DMS53 treated with DMSO at 0.1 percent for 48 hours (cell line): ENCODE data around the gene KRTAP10-6.
"Not testable (repeated sequence)": the region's sequence is repeated elsewhere in the genome, so short reads cannot be mapped to it uniquely, and the experiment has no call there.

Experiments used
- DNase-seq: peaks from one replicate; lab custom pipeline; 2025; ENCODE audit not compliant: unreplicated experiment; lab: John Stamatoyannopoulos, UW

The KRTAP10-6 gene

GRCh38 chr21:44564099-44564498 is 28.2 kb downstream of the KRTAP10-6 start:
- DNase-seq = no peak

GRCh38 chr21:44558695-44559094 is 33.6 kb downstream of the KRTAP10-6 start, which contains the start of gene KRTAP10-3:
KRTAP10-3 (minus strand) TSS chr21:44558795; CDS start chr21:44558715, 80 bp downstream.
- DNase-seq = no peak

GRCh38 chr21:44558329-44558675 is 34.0 kb downstream of the KRTAP10-6 start:
- DNase-seq = not testable (repeated sequence)

GRCh38 chr21:44557491-44558328 is 34.6 kb downstream of the KRTAP10-6 start:
- DNase-seq = no peak

- no peak for DNase-seq
These were observed 35.4 kb downstream of the KRTAP10-6 start for GRCh38 chr21:44556879-44557278.

GRCh38 chr21:44555200-44555875 is 37.0 kb downstream of the KRTAP10-6 start:
- no peak for DNase-seq

GRCh38 chr21:44552681-44553080 is 39.6 kb downstream of the KRTAP10-6 start:
- DNase-seq = no peak

GRCh38 chr21:44552136-44552535 is 40.2 kb downstream of the KRTAP10-6 start:
- no peak for DNase-seq

GRCh38 chr21:44551340-44551961 is 40.9 kb downstream of the KRTAP10-6 start, which contains the start of gene KRTAP10-2:
KRTAP10-2 (minus strand) TSS chr21:44551505; CDS start chr21:44551458, 47 bp downstream.
- no peak for DNase-seq

- DNase-seq = no peak
These were observed 41.5 kb downstream of the KRTAP10-6 start for GRCh38 chr21:44550807-44551206.

- not testable (repeated sequence) for DNase-seq
These were observed 42.0 kb downstream of the KRTAP10-6 start for GRCh38 chr21:44550285-44550684.

GRCh38 chr21:44549525-44550211 is 42.6 kb downstream of the KRTAP10-6 start:
- no peak for DNase-seq

- no peak for DNase-seq
These were observed 43.4 kb downstream of the KRTAP10-6 start for GRCh38 chr21:44548922-44549321.

- no peak for DNase-seq
These were observed 43.9 kb downstream of the KRTAP10-6 start for GRCh38 chr21:44548381-44548780.

GRCh38 chr21:44547656-44548331 is 44.5 kb downstream of the KRTAP10-6 start:
- DNase-seq = no peak

- no peak for DNase-seq
These were observed 47.7 kb downstream of the KRTAP10-6 start for GRCh38 chr21:44544566-44544965.

GRCh38 chr21:44542716-44543115 is 49.6 kb downstream of the KRTAP10-6 start:
- DNase-seq = no peak
